Measurements from ENCODE around the gene FRMD4A. TPM values are rescaled to one million over a fixed set of nuclear protein-coding genes. Genes with fewer than 3 reads are reported as not detected.

FRMD4A gene
- total RNA-seq, 1 experiment from 2014 or later, result 7.1 TPM

- Histone ChIP-seq H3K27ac (ENCODE audit: low read length) (no peak overlapping the region), H3K4me2 (ENCODE audit: low read length) (no peak overlapping the region), H3K9ac (ENCODE audit: low read length) (no peak overlapping the region), H3K4me1 (ENCODE audit: insufficient read depth, low read length) (peaks cover 13% of the 10 kb centered on the region; the same call in 1 of the 2 replicates), H3K9me2 (replicated peaks; ENCODE audit: low read length) (no peaks in the 10 kb centered on the region), H2AFZ (ENCODE audit: low read length) (no peak overlapping the region), H3F3A (ENCODE audit: low read length, unreplicated experiment) (no peaks in the 10 kb centered on the region), H3K4me3 (ENCODE audit: low read length) (no peak overlapping the region), H3K36me3 (ENCODE audit: low read depth, low read length) (no peaks in the 10 kb centered on the region), H3K9me3 (ENCODE audit: low read length) (no peaks in the 10 kb centered on the region), H4K20me1 (ENCODE audit: low read length) (no peaks in the 10 kb centered on the region), H3K79me2 (ENCODE audit: low read length) (peaks cover 23% of the 10 kb centered on the region), H3K27me3 (ENCODE audit: low read length) (no peaks in the 10 kb centered on the region)
- intact Hi-C loops (cut with micrococcal nuclease), result no loop called here
- no peak for ATAC-seq
- DNase-seq, result no peak
- POLR2A ChIA-PET (ENCODE audit: unreplicated experiment), result no interaction called here
- BruUV-seq (replicated peaks), result no TSS peak
- TF ChIP-seq EZH2 (IDR thresholded peaks at IDR 0.05; ENCODE audit: low read length, unreplicated experiment) (no peak), CTCF (conservative IDR thresholded peaks at IDR 0.05; ENCODE audit: low read depth, low read length) (no peak), EZH2phosphoT487 (IDR thresholded peaks at IDR 0.05; ENCODE audit: borderline replicate concordance, low read length) (no peak)
- CTCF ChIA-PET, result no interaction called here
Observed at GRCh38 chr10:13858709-13859108, 472.0 kb downstream of the FRMD4A start.

GRCh38 chr10:13857451-13857850 is 473.3 kb downstream of the FRMD4A start:
- H2AFZ ChIP-seq (ENCODE audit: low read length), result no peak overlapping the region
- no peak for DNase-seq
- H3K9me3 ChIP-seq (ENCODE audit: low read length), result no peaks in the 10 kb centered on the region
- H3K4me3 ChIP-seq (ENCODE audit: low read length), result no peak overlapping the region
- no peak overlapping the region for H3K4me2 ChIP-seq (ENCODE audit: low read length)
- H3K36me3 ChIP-seq (ENCODE audit: low read depth, low read length), result no peaks in the 10 kb centered on the region
- ATAC-seq, result no peak
- TF ChIP-seq EZH2 (IDR thresholded peaks at IDR 0.05; ENCODE audit: low read length, unreplicated experiment) (no peak), CTCF (conservative IDR thresholded peaks at IDR 0.05; ENCODE audit: low read depth, low read length) (no peak), EZH2phosphoT487 (IDR thresholded peaks at IDR 0.05; ENCODE audit: borderline replicate concordance, low read length) (no peak)
- no peaks in the 10 kb centered on the region for H3K27me3 ChIP-seq (ENCODE audit: low read length)
- no peaks in the 10 kb centered on the region for H4K20me1 ChIP-seq (ENCODE audit: low read length)
- intact Hi-C loops (cut with micrococcal nuclease), result no loop called here
- BruUV-seq (replicated peaks), result no TSS peak
- no peak overlapping the region for H3K9ac ChIP-seq (ENCODE audit: low read length)
- ChIA-PET CTCF (no interaction called here), POLR2A (ENCODE audit: unreplicated experiment) (no interaction called here)
- H3K79me2 ChIP-seq (ENCODE audit: low read length), result peaks cover 15% of the 10 kb centered on the region
- H3K9me2 ChIP-seq (replicated peaks; ENCODE audit: low read length), result no peaks in the 10 kb centered on the region
- H3F3A ChIP-seq (ENCODE audit: low read length, unreplicated experiment), result no peaks in the 10 kb centered on the region
- H3K27ac ChIP-seq (ENCODE audit: low read length), result no peak overlapping the region
- H3K4me1 ChIP-seq (ENCODE audit: insufficient read depth, low read length), result peaks cover 7% of the 10 kb centered on the region; the same call in 1 of the 2 replicates

- no peak for DNase-seq
- no TSS peak for BruUV-seq (replicated peaks)
- H3K4me3 ChIP-seq (ENCODE audit: low read length), result no peak overlapping the region
- no peaks in the 10 kb centered on the region for H3K4me1 ChIP-seq (ENCODE audit: insufficient read depth, low read length)
- POLR2A ChIA-PET (ENCODE audit: unreplicated experiment), result no interaction called here
- ATAC-seq, result no peak
- no peak overlapping the region for H3K27ac ChIP-seq (ENCODE audit: low read length)
- no peak overlapping the region for H3K4me2 ChIP-seq (ENCODE audit: low read length)
- no peak overlapping the region for H2AFZ ChIP-seq (ENCODE audit: low read length)
- H3K9me2 ChIP-seq (replicated peaks; ENCODE audit: low read length), result no peaks in the 10 kb centered on the region
- H3K36me3 ChIP-seq (ENCODE audit: low read depth, low read length), result no peaks in the 10 kb centered on the region
- H4K20me1 ChIP-seq (ENCODE audit: low read length), result no peaks in the 10 kb centered on the region
- H3K9ac ChIP-seq (ENCODE audit: low read length), result no peak overlapping the region
- no peaks in the 10 kb centered on the region for H3K9me3 ChIP-seq (ENCODE audit: low read length)
- no peaks in the 10 kb centered on the region for H3K79me2 ChIP-seq (ENCODE audit: low read length)
- TF ChIP-seq EZH2phosphoT487 (IDR thresholded peaks at IDR 0.05; ENCODE audit: borderline replicate concordance, low read length) (no peak), EZH2 (IDR thresholded peaks at IDR 0.05; ENCODE audit: low read length, unreplicated experiment) (no peak), CTCF (conservative IDR thresholded peaks at IDR 0.05; ENCODE audit: low read depth, low read length) (no peak)
- CTCF ChIA-PET, result no interaction called here
- intact Hi-C loops (cut with micrococcal nuclease), result no loop called here
- H3F3A ChIP-seq (ENCODE audit: low read length, unreplicated experiment), result no peaks in the 10 kb centered on the region
- H3K27me3 ChIP-seq (ENCODE audit: low read length), result no peaks in the 10 kb centered on the region
Observed at GRCh38 chr10:13853854-13854253, 476.9 kb downstream of the FRMD4A start.
